GM18873 (cell line): ENCODE results near the gene MRPS31.
A peak's percentile ranks its signal among the peaks of the same experiment; 100 is the strongest.

Experiments
- ATAC-seq: cut with Tn5 transposase; IDR thresholded peaks from one replicate; pipeline ENCODE4 v1.9.1; 2021; ENCODE audit warnings: mild to moderate bottlenecking, moderate library complexity, moderate number of reproducible peaks; ENCODE audit not compliant: unreplicated experiment, low FRiP score

Gene MRPS31

GRCh38 chr13:40770934-40771618, at the start of gene MRPS31:
TSS of gene MRPS31 (minus strand) at chr13:40771190. CDS start at chr13:40771136, 54 bp downstream.
- peak; percentile 87 for ATAC-seq

- ATAC-seq: no peak
Observed at GRCh38 chr13:40819797-40820315, 48.9 kb upstream of the MRPS31 start.

DNA sequence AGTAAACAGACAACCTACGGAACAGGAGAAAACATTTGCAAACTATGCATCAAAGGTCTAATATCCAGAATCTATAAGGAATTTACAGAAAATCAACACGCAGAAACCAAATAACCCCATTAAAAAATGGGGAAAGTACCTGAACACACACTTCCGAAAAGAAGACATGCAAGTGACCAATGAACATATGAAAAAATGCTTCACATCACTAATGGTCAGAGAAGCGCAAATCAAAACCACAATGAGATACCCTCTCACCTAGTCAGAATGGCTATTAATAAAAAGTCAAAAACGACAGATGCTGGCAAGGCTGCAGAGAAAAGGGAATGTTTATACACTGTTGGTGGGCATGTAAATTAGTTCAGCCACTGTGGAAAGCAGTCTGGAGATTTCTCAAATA, 47.9 kb upstream of the MRPS31 start:
- no peak for ATAC-seq

- ATAC-seq: no peak
Observed at GRCh38 chr13:40814803-40815202, 43.8 kb upstream of the MRPS31 start.

- no peak for ATAC-seq
Observed at GRCh38 chr13:40813667-40814454, 42.9 kb upstream of the MRPS31 start.

DNA sequence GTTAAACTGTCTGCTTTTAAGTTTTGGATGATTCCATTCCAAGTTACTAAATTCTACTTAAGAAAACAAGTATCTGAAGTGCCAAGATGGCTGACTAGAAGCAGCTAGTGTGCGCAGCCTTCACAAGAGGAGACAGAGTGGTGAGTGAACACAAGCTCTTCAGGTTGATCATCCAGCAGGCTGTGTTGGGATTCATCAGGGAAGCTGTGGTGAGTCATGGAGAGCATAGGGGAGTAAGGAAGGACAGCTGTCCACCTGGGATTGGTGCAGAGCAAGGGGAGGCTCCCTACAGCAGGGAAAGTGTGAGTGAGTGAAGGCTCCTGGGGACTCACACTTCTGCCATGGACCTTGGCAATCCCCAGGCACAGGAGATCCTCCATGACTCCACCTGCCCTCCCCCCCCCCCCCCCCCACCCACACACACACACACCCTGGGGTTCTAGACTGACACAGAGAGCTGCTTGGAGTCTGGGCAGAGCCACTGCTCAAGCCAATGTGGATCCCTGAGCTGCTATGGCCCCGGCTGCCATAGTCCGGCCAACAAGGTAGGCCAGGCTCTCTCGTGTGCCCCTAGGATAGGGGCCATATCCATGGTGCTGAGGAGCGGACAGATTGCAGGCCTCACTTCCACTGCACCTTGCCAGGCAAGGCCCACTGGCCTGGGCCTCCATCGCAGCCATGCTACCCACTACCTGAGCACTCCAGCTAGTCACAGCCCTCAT, 41.9 kb upstream of the MRPS31 start:
- ATAC-seq: no peak

DNA sequence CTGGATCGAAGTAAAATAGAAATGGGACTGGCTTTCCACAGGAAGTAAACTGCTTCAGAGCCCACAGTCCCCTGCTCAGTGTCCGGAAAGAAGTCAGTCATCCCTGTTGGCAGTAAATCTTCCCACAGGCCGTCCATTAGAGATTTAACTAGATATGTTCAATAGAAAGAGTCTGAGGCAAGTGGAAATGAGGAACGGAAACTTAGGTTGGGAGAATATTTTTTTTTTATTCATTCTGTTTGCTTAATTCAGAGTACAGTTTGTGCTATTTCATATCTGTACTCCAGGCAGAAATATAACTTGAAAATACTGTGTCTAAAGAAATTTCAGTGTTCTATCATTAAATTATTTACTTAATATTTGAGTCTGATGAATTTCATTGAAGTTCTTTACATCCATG, 41.1 kb upstream of the MRPS31 start:
- no peak for ATAC-seq

DNA sequence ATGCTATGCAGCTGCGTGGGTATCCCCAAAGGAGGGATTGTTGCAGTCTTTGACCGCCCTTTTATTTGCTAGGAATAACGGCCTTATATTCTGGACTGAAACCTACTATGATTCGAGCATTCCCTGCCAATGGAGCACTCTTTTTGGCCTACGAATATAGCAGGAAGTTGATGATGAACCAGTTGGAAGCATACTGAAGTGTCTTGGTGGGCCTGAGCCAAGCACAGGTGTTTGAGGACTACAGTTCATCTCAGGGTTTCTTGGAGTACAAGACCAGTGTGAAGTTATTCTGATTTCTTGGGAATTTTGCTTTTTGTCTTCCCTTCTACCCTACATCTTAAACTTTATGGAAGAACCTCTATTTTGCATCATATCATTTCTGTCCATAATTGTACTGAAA, 38.5 kb upstream of the MRPS31 start:
- ATAC-seq: no peak

DNA sequence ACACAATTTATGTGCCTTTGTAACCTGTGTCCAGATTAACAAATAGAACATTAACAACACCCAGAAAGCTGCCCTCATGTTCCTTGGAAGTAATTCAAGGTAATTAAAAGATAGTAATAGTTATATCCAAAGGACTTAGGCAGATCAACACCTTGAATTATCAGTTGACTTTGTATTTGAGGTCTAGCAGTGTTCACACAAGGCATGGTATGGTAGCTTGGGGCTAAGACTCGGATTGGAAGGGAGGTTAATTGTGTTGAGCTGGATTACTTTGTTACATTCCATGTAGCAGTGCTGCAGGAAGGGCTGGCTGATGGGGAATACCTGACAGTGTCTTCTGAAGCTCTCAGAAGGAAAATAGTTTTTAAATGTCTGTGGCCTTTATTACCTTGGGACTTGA, 35.3 kb upstream of the MRPS31 start:
- no peak for ATAC-seq

GRCh38 chr13:40803316-40803715, 32.3 kb upstream of the MRPS31 start:
- ATAC-seq: no peak

- no peak for ATAC-seq
Observed at GRCh38 chr13:40801255-40802217, 30.5 kb upstream of the MRPS31 start.

- ATAC-seq: no peak
Observed at GRCh38 chr13:40800559-40800958, 29.6 kb upstream of the MRPS31 start.

DNA sequence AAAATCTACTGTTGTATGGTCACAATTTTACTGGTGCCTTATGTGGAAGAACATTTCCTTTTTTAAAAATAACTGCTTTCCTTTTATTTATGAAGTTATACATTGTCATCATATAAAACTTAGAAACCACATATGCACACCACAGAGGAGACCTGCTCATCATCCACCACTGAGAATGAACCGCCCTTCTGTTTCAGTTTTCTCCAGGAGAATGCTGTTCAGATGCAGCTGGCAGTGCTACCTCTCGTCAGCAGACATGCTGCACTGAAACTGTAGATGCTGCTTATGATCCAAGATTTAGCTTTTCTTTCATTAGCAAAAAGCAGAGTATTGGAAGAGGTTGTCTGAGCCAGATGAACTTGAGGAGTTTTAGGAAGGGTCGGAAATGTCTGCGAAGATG, 28.5 kb upstream of the MRPS31 start:
- ATAC-seq: no peak

GRCh38 chr13:40798380-40798779, 27.4 kb upstream of the MRPS31 start:
- no peak for ATAC-seq

DNA sequence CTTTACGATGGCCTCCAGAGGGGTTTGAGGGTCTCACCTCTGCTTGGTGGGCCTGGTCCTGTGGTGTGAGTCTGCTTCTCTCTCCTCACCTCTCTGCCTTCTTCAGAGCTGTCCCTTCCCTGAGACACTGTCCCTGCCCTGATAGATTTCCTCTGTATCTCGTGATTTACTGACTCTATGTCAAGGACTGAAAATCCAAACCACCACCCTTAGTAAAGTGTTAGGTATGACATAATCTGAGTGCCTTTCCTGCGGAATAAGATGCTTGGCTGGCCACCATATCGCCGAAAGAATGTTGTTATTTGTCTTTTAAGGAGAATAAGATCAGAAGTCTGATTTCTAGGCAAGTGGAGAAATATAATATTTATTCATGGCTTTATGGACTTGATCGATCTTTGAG, 25.7 kb upstream of the MRPS31 start:
- ATAC-seq: no peak

- no peak for ATAC-seq
Observed at GRCh38 chr13:40794414-40795368, 23.7 kb upstream of the MRPS31 start.

DNA sequence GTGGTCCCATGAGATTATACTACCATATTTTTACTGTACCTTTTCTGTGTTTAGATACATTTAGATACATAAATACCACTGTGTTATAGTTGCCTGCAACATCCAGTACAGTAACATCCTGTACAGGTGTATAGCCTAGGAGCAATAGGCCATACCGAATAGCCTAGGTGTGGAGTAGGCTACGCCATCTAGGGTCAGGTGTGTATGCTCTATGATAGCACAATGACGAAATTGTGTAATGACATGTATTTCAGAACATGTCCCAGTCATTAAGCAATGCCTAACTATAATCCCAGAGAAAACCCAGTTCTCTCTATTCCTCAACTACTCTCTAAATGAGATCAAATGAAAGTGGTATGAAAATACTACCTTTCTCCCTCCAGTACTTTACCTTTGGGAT, 22.3 kb upstream of the MRPS31 start:
- ATAC-seq: no peak

GRCh38 chr13:40792284-40793051, 21.5 kb upstream of the MRPS31 start:
- ATAC-seq: no peak
